CD14-positive monocyte (primary cell): Measurements from ENCODE around the gene TGFBR1. TPM values are rescaled to one million over a fixed set of nuclear protein-coding genes. Genes with fewer than 3 reads are reported as not detected.

Experiments used
- DNase-seq, 3 donors: peaks; one replicate each; pipeline ENCODE4 v3.0.0-alpha.2; 2011 to 2022
- H2AFZ ChIP-seq: 2 replicates; pipeline ENCODE4 v1.6.0; 2012; ENCODE audit warnings: mild to moderate bottlenecking, low read depth, low read length, inconsistent platforms; ENCODE audit not compliant: insufficient read depth, poor library complexity, severe bottlenecking
- H3K27ac ChIP-seq, 2 donors: 1 replicate in 1 of 2; 2 replicates in 1 of 2; pipeline ENCODE4 v1.5.1; 2012 to 2013; ENCODE audit warnings: low read length in 2 of 2, control low read depth in 1 of 2, inconsistent platforms in 1 of 2, low read depth in 1 of 2, mild to moderate bottlenecking in 1 of 2
- H3K27me3 ChIP-seq, 2 donors: one replicate each; pipeline versions ENCODE4 v1.6.0 to v1.6.1; 2011 to 2013; ENCODE audit warnings: low read length in 2 of 2; ENCODE audit not compliant: control insufficient read depth in 2 of 2, insufficient read depth in 2 of 2
- H3K36me3 ChIP-seq, 2 donors: replicated peaks in 1 of 2; 1 replicate in 1 of 2; 2 replicates in 1 of 2; pipeline versions ENCODE4 v1.5.1 to v1.6.1; 2012 to 2013; ENCODE audit warnings: low read length in 2 of 2, control low read depth in 1 of 2, inconsistent platforms in 1 of 2, mild to moderate bottlenecking in 1 of 2; ENCODE audit not compliant: insufficient read depth in 2 of 2, control insufficient read depth in 1 of 2
- H3K4me1 ChIP-seq, 2 donors: 1 replicate in 1 of 2; 2 replicates in 1 of 2; pipeline versions ENCODE4 v1.5.1 to v1.6.1; 2012 to 2013; ENCODE audit warnings: low read length in 2 of 2, control low read depth in 1 of 2, inconsistent platforms in 1 of 2, mild to moderate bottlenecking in 1 of 2, moderate library complexity in 1 of 2; ENCODE audit not compliant: insufficient read depth in 2 of 2, control insufficient read depth in 1 of 2
- H3K4me2 ChIP-seq: replicated peaks from 2 replicates; pipeline ENCODE3; 2012; ENCODE audit warnings: low read length, moderate library complexity, mild to moderate bottlenecking; ENCODE audit not compliant: poor library complexity, severe bottlenecking; ENCODE audit errors: extremely low read depth
- H3K4me3 ChIP-seq, 3 experiments: fragments of 200-600 bp in 1 of 3; sonication (generic) in 1 of 3; replicated peaks in 1 of 3; 1 replicate in 2 of 3; 2 replicates in 1 of 3; pipeline ENCODE4 v1.5.1; 2011 to 2013; ENCODE audit warnings: low read length in 3 of 3, mild to moderate bottlenecking in 3 of 3, control low read depth in 2 of 3, low read depth in 2 of 3, inconsistent platforms in 1 of 3, moderate library complexity in 1 of 3
- H3K79me2 ChIP-seq: 2 replicates; pipeline ENCODE4 v1.6.0; 2012; ENCODE audit warnings: mild to moderate bottlenecking, control low read depth, inconsistent platforms, low read length, moderate library complexity; ENCODE audit not compliant: insufficient read depth
- H3K9ac ChIP-seq: 2 replicates; pipeline ENCODE4 v1.6.0; 2017; ENCODE audit warnings: low read length, mild to moderate bottlenecking; ENCODE audit not compliant: insufficient read depth, poor library complexity, severe bottlenecking
- H3K9me3 ChIP-seq, 2 donors: replicated peaks in 1 of 2; 1 replicate in 1 of 2; 2 replicates in 1 of 2; pipeline versions ENCODE4 v1.5.1 to v1.6.1; 2012 to 2013; ENCODE audit warnings: low read length in 2 of 2, control low read depth in 1 of 2; ENCODE audit not compliant: control insufficient read depth in 1 of 2, insufficient read depth in 1 of 2
- H4K20me1 ChIP-seq: 2 replicates; pipeline ENCODE4 v1.6.0; 2012; ENCODE audit warnings: mild to moderate bottlenecking, low read length, control low read depth, moderate library complexity; ENCODE audit not compliant: insufficient read depth
- H3K27ac Mint-ChIP-seq, 7 donors: one replicate each; pipeline ENCODE4 v1.8.0; 2020; ENCODE audit warnings: mild to moderate bottlenecking in 7 of 7, mixed read lengths in 7 of 7, moderate library complexity in 6 of 7, inconsistent platforms in 2 of 7
- H3K27me3 Mint-ChIP-seq, 3 donors: one replicate each; pipeline ENCODE4 v1.8.0; 2021 to 2022; ENCODE audit warnings: low read depth in 3 of 3, mild to moderate bottlenecking in 3 of 3, mixed read lengths in 3 of 3, moderate library complexity in 3 of 3, inconsistent platforms in 1 of 3
- H3K36me3 Mint-ChIP-seq, 2 donors: one replicate each; pipeline ENCODE4 v1.8.0; 2020; ENCODE audit warnings: mixed read lengths in 2 of 2, inconsistent platforms in 1 of 2, mild to moderate bottlenecking in 1 of 2
- H3K4me1 Mint-ChIP-seq: one replicate; pipeline ENCODE4 v1.8.0; 2020; ENCODE audit warnings: mild to moderate bottlenecking, mixed read lengths
- H3K4me3 Mint-ChIP-seq, 2 donors: one replicate each; pipeline ENCODE4 v1.8.0; 2020; ENCODE audit warnings: mild to moderate bottlenecking in 2 of 2, mixed read lengths in 2 of 2, moderate library complexity in 1 of 2
- H3K9me3 Mint-ChIP-seq, 7 donors: one replicate each; pipeline ENCODE4 v1.8.0; 2020 to 2022; ENCODE audit warnings: mixed read lengths in 7 of 7, mild to moderate bottlenecking in 6 of 7, moderate library complexity in 6 of 7, inconsistent platforms in 2 of 7
- WGBS: methylation state at CpG from one replicate; pipeline ENCODE4 v1.1.5; 2013; ENCODE audit warnings: missing lambda C conversion rate; ENCODE audit not compliant: insufficient coverage; 5-methylcytosine and 5-hydroxymethylcytosine counted together
- intact Hi-C, 2 donors: fragments of 100-400 bp; cut with micrococcal nuclease; formaldehyde crosslinking; loops; one replicate each; pipeline versions ENCODE4 v1.15.0 to v1.15.1; 2023
- polyA plus RNA-seq, 3 donors: library from polyadenylated mRNA; depleted of rRNA in 1 of 3; unstranded in 2 of 3; stranded (reverse) in 1 of 3; fragments of 300-500 nt in 2 of 3; fragments of >200 nt in 1 of 3; fragmentation: Illumina TruSeq in 2 of 3; gene quantifications; 1 replicate in 2 of 3; 2 replicates in 1 of 3; pipeline ENCODE4 v1.2.3, GENCODE V29; 2012 to 2021
- TF ChIP-seq, protein P1 (sequence below): fragments of 200-600 bp; IDR thresholded peaks from one replicate; pipeline ENCODE4 v1.8.0; 2022; ENCODE audit warnings: antibody characterized with exemption, mild to moderate bottlenecking

TGFBR1 gene
- polyA plus RNA-seq, 3 donors = 10.7 to 26.8 (median 25.0) TPM

DNA sequence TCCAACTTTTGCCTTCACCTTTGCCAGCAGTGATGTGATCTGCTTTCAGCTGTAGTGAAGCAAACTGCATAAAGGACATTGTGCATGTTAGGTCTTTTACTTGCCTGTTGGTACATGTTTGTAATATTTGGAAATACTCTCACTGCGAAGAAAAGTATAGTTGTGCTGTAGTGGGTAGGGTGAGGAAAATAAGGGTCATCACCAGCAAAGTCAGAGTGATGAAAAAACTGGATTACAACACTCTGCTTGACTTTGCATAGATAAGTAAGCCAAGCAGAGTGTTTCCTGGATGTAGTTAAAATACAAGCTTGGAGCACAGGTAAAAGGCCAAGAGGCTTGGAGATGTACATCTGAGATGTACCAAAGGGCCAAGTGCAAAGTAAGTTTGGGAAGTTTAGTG lies 16.7 kb downstream of the TGFBR1 start:
- Mint-ChIP-seq H3K36me3 (peaks cover 0 to 5% of the 10 kb centered on the region in 2 donors), H3K9me3 (peaks cover 0 to 2% (median 0%) of the 10 kb centered on the region in 7 donors), H3K27ac (peak overlapping the region in 1 of 7 donors; percentile 1), H3K27me3 (no peaks in the 10 kb centered on the region), H3K4me1 (peaks cover 50% of the 10 kb centered on the region), H3K4me3 (no peak overlapping the region)
- no peaks in the 10 kb centered on the region for H3K27me3 ChIP-seq
- H3K9me3 ChIP-seq = no peaks in the 10 kb centered on the region
- no peak for DNase-seq
- H3K27ac ChIP-seq = no peak overlapping the region
- no peak overlapping the region for H2AFZ ChIP-seq
- peaks cover 35 to 41% of the 10 kb centered on the region in 2 donors for H3K4me1 ChIP-seq
- H3K4me3 ChIP-seq = no peak overlapping the region
- intact Hi-C loops = loop anchor here in 1 of 2 donors (5.0 kb wide), 1 partner anchor 701 kb away; the partner anchor contains the start of gene NR4A3
- H4K20me1 ChIP-seq = peaks cover 57% of the 10 kb centered on the region
- H3K9ac ChIP-seq = no peak overlapping the region
- TF ChIP-seq, protein P1, sequence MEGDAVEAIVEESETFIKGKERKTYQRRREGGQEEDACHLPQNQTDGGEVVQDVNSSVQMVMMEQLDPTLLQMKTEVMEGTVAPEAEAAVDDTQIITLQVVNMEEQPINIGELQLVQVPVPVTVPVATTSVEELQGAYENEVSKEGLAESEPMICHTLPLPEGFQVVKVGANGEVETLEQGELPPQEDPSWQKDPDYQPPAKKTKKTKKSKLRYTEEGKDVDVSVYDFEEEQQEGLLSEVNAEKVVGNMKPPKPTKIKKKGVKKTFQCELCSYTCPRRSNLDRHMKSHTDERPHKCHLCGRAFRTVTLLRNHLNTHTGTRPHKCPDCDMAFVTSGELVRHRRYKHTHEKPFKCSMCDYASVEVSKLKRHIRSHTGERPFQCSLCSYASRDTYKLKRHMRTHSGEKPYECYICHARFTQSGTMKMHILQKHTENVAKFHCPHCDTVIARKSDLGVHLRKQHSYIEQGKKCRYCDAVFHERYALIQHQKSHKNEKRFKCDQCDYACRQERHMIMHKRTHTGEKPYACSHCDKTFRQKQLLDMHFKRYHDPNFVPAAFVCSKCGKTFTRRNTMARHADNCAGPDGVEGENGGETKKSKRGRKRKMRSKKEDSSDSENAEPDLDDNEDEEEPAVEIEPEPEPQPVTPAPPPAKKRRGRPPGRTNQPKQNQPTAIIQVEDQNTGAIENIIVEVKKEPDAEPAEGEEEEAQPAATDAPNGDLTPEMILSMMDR = no peak
- H3K4me2 ChIP-seq = no peak overlapping the region
- H3K36me3 ChIP-seq = no peaks in the 10 kb centered on the region
- 0% methylated on average over 1 of the region's 1 CpG for WGBS
- H3K79me2 ChIP-seq = peaks cover 100% of the 10 kb centered on the region

- no peaks in the 10 kb centered on the region for H3K9me3 ChIP-seq
- H3K36me3 ChIP-seq = peaks cover 0 to 10% of the 10 kb centered on the region in 2 donors
- H3K4me3 ChIP-seq = no peak overlapping the region
- peaks cover 100% of the 10 kb centered on the region for H3K79me2 ChIP-seq
- no peak overlapping the region for H3K9ac ChIP-seq
- Mint-ChIP-seq H3K27ac (no peak overlapping the region), H3K27me3 (no peaks in the 10 kb centered on the region), H3K4me3 (no peak overlapping the region), H3K9me3 (peaks cover 0 to 6% (median 0%) of the 10 kb centered on the region in 7 donors), H3K4me1 (peaks cover 50% of the 10 kb centered on the region), H3K36me3 (peaks cover 11 to 12% of the 10 kb centered on the region in 2 donors)
- 100% methylated on average over 1 of the region's 3 CpGs for WGBS
- peaks cover 21 to 25% of the 10 kb centered on the region in 2 donors for H3K4me1 ChIP-seq
- no peaks in the 10 kb centered on the region for H3K27me3 ChIP-seq
- no peak for DNase-seq
- no peak overlapping the region for H3K27ac ChIP-seq
- peaks cover 88% of the 10 kb centered on the region for H4K20me1 ChIP-seq
- H2AFZ ChIP-seq = no peak overlapping the region
- no peak overlapping the region for H3K4me2 ChIP-seq
- TF ChIP-seq, protein P1 = no peak
- intact Hi-C loops = loop anchor here in 1 of 2 donors (5.0 kb wide), 1 partner anchor 698 kb away; the partner anchor contains the start of gene NR4A3
These were observed 19.8 kb downstream of the TGFBR1 start for GRCh38 chr9:99124534-99125255.
